AG04449 (cell line): ENCODE data around the gene SLC2A1.

Experiments used
- CTCF ChIA-PET: fragments of 350-600 bp; formaldehyde crosslinking; extraction: SDS; loops from one replicate; lab custom pipeline; 2021; ENCODE audit warnings: antibody characterized with exemption; lab: Yijun Ruan, JAX
- POLR2A ChIA-PET: fragments of 400-600, 350-600 bp; formaldehyde crosslinking; extraction: SDS; loops from one replicate; lab custom pipeline; 2020; ENCODE audit warnings: antibody characterized with exemption, inconsistent platforms; lab: Yijun Ruan, JAX
- DNase-seq: peaks from one replicate; pipeline ENCODE4 v3.0.0-alpha.2; 2010; ENCODE audit warnings: low read depth, low spot score
- H3K4me3 ChIP-seq: 2 replicates; pipeline ENCODE4 v1.5.1; 2011; ENCODE audit warnings: low read depth, mild to moderate bottlenecking, control low read depth, low read length
- TF ChIP-seq, protein P1 (sequence below): IDR thresholded peaks from one replicate; pipeline ENCODE4 v1.5.1; 2011; ENCODE audit warnings: mild to moderate bottlenecking, moderate library complexity, low read length, control low read depth, inconsistent platforms; ENCODE audit not compliant: insufficient read depth; ENCODE audit errors: missing control alignments

SLC2A1 gene

DNA sequence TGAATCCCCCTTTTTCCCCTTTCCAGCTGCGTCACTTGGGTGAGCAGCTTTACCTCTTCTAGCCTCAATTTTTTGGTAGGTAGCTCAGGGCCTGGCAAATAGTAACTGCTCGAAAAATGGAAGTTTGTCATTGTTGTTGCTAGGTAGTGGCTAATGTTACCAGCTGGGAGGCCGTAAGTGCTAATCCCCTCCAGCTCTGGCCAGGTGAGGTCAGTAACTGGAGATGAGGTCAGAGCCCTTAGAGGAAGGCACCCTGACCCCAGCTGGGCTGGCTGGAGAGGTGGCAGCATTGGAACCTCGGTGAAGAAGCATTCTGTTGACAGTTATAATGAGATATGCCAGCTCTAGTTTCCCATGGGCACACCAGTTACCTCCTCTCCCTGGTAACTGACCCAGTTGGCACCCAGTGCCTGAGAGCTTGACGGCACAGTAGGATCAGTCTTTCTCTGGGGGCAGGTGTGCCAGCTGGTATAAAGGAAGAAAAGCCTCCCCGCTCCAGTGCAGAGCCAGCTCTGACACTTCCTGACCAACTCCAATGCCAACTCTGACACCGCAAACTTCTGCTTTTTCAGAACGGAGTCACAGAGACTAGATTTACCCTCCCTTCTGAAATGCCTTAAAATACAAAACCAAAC is 35.0 kb upstream of the SLC2A1 start:
- H3K4me3 ChIP-seq: no peak overlapping the region
- DNase-seq: no peak
- POLR2A ChIA-PET: no interaction called here
- CTCF ChIA-PET: interaction anchor here (0.9 kb wide), 1 partner anchor 8 kb away, joined by 4 read pairs; no protein-coding TSS in a partner anchor
- TF ChIP-seq, protein P1, sequence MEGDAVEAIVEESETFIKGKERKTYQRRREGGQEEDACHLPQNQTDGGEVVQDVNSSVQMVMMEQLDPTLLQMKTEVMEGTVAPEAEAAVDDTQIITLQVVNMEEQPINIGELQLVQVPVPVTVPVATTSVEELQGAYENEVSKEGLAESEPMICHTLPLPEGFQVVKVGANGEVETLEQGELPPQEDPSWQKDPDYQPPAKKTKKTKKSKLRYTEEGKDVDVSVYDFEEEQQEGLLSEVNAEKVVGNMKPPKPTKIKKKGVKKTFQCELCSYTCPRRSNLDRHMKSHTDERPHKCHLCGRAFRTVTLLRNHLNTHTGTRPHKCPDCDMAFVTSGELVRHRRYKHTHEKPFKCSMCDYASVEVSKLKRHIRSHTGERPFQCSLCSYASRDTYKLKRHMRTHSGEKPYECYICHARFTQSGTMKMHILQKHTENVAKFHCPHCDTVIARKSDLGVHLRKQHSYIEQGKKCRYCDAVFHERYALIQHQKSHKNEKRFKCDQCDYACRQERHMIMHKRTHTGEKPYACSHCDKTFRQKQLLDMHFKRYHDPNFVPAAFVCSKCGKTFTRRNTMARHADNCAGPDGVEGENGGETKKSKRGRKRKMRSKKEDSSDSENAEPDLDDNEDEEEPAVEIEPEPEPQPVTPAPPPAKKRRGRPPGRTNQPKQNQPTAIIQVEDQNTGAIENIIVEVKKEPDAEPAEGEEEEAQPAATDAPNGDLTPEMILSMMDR: no peak

DNA sequence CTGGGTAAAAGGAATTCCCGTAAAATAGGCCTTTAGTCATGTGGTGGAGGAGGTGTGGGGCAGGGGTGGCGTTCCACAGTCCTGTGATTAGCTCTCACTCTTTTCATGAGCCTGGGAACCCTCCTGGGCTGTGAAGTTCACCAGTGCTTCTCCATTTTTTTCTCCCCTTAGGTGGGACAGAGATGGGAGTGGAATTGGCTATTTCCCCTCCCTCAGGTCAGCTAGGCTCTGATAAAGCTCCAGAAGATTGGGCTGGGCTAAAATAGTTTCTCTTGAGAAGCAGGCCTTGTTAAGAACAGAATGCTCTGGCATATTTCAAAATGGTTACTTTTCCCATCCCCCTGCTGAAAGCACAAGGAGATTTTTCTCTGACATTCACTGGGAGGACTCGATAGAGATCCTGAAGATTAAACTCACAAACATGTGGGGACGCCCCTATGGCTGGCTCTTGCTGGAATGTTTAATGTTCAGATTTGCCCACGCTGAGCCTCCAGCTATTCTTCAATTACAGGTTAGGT is 33.4 kb upstream of the SLC2A1 start:
- POLR2A ChIA-PET: interaction anchor here (0.6 kb wide), 1 partner anchor 38 kb away, joined by 5 read pairs; no protein-coding TSS in a partner anchor

DNA sequence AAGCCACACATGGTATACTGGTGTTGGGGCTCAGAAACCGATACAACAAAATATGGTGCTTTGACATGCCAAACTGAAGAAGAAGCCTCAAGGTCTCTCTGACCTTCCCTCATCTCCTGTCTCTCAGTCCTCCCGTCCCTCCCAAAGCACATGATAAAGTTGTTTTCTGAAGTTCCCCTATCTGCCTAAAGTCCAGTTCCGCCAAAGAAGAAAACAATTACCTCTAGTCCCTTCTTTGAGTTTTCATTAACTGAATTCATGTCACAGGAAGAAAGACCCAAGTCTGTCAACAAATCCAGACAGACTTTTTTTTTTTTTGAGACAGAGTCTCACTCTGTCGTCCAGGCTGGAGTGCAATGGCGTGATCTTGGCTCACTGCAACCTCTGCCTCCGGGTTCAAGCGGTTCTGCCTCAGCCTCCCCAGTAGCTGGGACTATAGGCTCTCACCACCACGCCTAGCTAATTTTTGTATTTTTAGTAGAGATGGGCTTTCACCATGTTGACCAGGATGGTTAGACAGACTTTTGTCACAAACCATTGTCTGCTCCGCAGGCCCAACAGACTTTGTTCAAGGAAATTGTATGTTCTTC is 32.2 kb upstream of the SLC2A1 start:
- CTCF ChIA-PET: interaction anchor here (1.7 to 1.8 kb wide), 2 partner anchors 8 to 12 kb away, joined by 5 to 7 read pairs; no protein-coding TSS in a partner anchor
- H3K4me3 ChIP-seq: no peak overlapping the region
- POLR2A ChIA-PET: no interaction called here
- no peak for DNase-seq
- TF ChIP-seq, protein P1: no peak

More for the DNA sequence above, 33.4 kb upstream of the SLC2A1 start:
- DNase-seq: no peak
- TF ChIP-seq, protein P1: no peak
- CTCF ChIA-PET: interaction anchor here (1.1 to 1.7 kb wide), 2 partner anchors 9 to 81 kb away, joined by 3 to 5 read pairs; no protein-coding TSS in a partner anchor
- no peak overlapping the region for H3K4me3 ChIP-seq

DNA sequence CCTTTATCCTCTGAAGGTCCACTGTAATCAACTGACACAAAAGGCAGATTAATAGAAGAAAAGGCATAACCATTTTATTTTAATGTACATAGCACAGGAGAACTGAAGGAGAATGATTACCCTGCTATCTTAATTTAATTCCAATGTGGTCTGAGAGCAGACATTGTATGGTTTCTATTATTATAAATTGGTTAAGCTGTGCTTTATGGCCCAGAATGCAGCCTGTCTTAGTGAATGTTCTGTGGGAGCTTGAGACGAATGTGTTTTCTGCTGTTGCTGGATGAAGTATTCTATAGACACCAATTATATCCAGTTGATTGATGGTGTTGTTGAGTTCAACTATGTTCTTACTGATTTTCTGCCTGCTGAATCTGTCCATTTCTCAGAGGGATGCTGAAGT is 25.0 kb upstream of the SLC2A1 start:
- H3K4me3 ChIP-seq: no peak overlapping the region
- DNase-seq: no peak
- POLR2A ChIA-PET: interaction anchor here (0.6 to 0.9 kb wide), 2 partner anchors 12 to 66 kb away, joined by 3 read pairs; no protein-coding TSS in a partner anchor
- CTCF ChIA-PET: interaction anchor here (0.9 to 2.1 kb wide), 3 partner anchors 8 to 12 kb away, joined by 5 read pairs; no protein-coding TSS in a partner anchor
- TF ChIP-seq, protein P1: no peak

DNA sequence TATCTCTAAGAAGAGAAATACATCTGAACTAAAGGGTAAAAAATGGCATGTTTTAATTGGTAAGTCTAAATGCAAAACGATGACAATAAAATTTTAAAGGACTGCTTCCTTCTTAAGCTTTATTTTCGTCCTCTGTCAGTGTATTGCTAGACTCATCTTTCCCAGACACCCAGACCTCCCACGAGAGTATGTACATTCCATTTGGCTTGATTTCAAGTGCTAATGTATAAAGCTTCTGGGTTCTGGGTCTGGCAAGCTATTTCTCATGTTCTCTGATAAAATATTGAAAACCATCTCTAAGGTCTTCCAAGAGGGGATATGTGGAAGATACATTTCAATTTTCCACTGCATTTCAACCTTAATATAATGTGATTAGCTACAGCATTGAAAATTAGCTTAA is 24.6 kb upstream of the SLC2A1 start:
- no peak for DNase-seq

More for the DNA sequence above, 24.6 kb upstream of the SLC2A1 start:
- CTCF ChIA-PET: interaction anchor here (0.9 to 2.1 kb wide), 3 partner anchors 8 to 11 kb away, joined by 5 read pairs; no protein-coding TSS in a partner anchor
- no peak overlapping the region for H3K4me3 ChIP-seq
- POLR2A ChIA-PET: interaction anchor here (0.9 kb wide), 1 partner anchor 12 kb away, joined by 3 read pairs; no protein-coding TSS in a partner anchor
- TF ChIP-seq, protein P1: no peak
